Esophagus squamous epithelium (tissue), 5 donors: ENCODE measurements around the gene PIK3R2. TPM values are rescaled to one million over a fixed set of nuclear protein-coding genes. Genes with fewer than 3 reads are reported as not detected.

Experiments used
- DNase-seq: peaks from one replicate; lab custom pipeline; 2025; lab: John Stamatoyannopoulos, UW
- H3K27ac ChIP-seq, 4 donors: fragments of 200-600 bp; sonication (generic); one replicate each; pipeline ENCODE4 v1.5.1; 2016 to 2019; ENCODE audit warnings: mild to moderate bottlenecking in 1 of 4
- H3K27me3 ChIP-seq, 4 donors: fragments of 200-600 bp; sonication (generic); 1 replicate in 3 of 4; 2 replicates in 1 of 4; pipeline versions ENCODE4 v1.5.1 to v1.6.0; 2017 to 2021; ENCODE audit warnings: antibody characterized with exemption in 1 of 4
- H3K36me3 ChIP-seq, 3 donors: fragments of 200-600 bp; sonication (generic); one replicate each; pipeline ENCODE4 v1.5.1; 2016 to 2019
- H3K4me1 ChIP-seq, 3 donors: fragments of 200-600 bp; sonication (generic); one replicate each; pipeline ENCODE4 v1.5.1; 2017 to 2019
- H3K4me3 ChIP-seq, 4 donors: fragments of 200-600 bp; sonication (generic); 1 replicate in 3 of 4; 2 replicates in 1 of 4; pipeline ENCODE4 v1.5.1; 2016 to 2019; ENCODE audit warnings: mild to moderate bottlenecking in 2 of 4, moderate library complexity in 1 of 4
- H3K9me3 ChIP-seq, 3 donors: fragments of 200-600 bp; sonication (generic); one replicate each; pipeline ENCODE4 v1.5.1; 2016 to 2019
- POLR2A ChIP-seq, 4 donors: fragments of 450-650 bp; IDR thresholded peaks; one replicate each; pipeline ENCODE4 v1.6.1; 2017; ENCODE audit warnings: antibody characterized with exemption in 4 of 4, mild to moderate bottlenecking in 4 of 4, moderate library complexity in 3 of 4
- WGBS, 2 donors: methylation state at CpG; one replicate each; pipeline ENCODE4 v1.1.5; 2018; 5-methylcytosine and 5-hydroxymethylcytosine counted together
- intact Hi-C: fragments of 100-400 bp; cut with DNase I; formaldehyde crosslinking; loops from one replicate; pipeline ENCODE4 v1.15.0; 2022
- total RNA-seq, 4 donors: library from RNA; depleted of rRNA; stranded (reverse); fragments of >200 nt; gene quantifications; one replicate each; pipeline ENCODE4 v1.1.0, GENCODE V29; 2016
- TF ChIP-seq, protein P1 (sequence below), 6 experiments: fragments of 450-650 bp in 4 of 6; fragments of 200-600 bp in 2 of 6; sonication (generic) in 2 of 6; IDR thresholded peaks; one replicate each; pipeline ENCODE4 v1.5.1; 2016 to 2019; ENCODE audit warnings: antibody characterized with exemption in 6 of 6, mild to moderate bottlenecking in 4 of 6, moderate library complexity in 4 of 6
- donor health status: DM: yes; HTN: yes; CAD: no.

Gene PIK3R2
- total RNA-seq, 4 donors from 2014 or later: 20.4 to 42.1 (median 29.1) TPM

DNA sequence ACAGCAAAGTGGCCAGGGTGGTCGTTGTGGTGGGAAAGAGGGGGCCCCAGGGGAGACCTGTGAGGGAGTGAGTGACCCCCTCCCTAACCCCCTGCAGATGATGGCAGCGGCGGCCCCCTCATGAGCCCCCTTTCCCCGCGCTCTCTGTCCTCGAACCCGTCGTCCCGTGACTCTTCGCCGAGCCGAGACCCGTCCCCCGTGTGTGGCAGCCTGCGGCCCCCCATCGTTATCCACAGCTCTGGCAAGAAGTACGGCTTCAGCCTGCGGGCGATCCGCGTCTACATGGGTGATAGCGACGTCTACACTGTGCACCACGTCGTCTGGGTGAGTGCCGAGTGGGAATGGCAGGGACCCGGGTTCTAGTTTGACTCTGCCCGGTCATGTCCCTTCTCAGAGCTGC lies 8.1 kb upstream of the PIK3R2 start:
- no peak overlapping the region for H3K27ac ChIP-seq
- no peak for DNase-seq
- H3K36me3 ChIP-seq: peaks cover 13 to 84% (median 23%) of the 10 kb centered on the region in 3 donors
- 97 to 98% methylated on average over 13 to 17 of the region's 28 CpGs for WGBS, 2 donors
- H3K4me1 ChIP-seq: peaks cover 0 to 5% (median 0%) of the 10 kb centered on the region in 3 donors
- H3K27me3 ChIP-seq: no peaks in the 10 kb centered on the region
- intact Hi-C loops: no loop called here
- TF ChIP-seq, protein P1, sequence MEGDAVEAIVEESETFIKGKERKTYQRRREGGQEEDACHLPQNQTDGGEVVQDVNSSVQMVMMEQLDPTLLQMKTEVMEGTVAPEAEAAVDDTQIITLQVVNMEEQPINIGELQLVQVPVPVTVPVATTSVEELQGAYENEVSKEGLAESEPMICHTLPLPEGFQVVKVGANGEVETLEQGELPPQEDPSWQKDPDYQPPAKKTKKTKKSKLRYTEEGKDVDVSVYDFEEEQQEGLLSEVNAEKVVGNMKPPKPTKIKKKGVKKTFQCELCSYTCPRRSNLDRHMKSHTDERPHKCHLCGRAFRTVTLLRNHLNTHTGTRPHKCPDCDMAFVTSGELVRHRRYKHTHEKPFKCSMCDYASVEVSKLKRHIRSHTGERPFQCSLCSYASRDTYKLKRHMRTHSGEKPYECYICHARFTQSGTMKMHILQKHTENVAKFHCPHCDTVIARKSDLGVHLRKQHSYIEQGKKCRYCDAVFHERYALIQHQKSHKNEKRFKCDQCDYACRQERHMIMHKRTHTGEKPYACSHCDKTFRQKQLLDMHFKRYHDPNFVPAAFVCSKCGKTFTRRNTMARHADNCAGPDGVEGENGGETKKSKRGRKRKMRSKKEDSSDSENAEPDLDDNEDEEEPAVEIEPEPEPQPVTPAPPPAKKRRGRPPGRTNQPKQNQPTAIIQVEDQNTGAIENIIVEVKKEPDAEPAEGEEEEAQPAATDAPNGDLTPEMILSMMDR (IDR thresholded peaks at IDR 0.05): no peak
- TF ChIP-seq POLR2A (IDR thresholded peaks at IDR 0.05): no peak
- no peak overlapping the region for H3K4me3 ChIP-seq
- no peaks in the 10 kb centered on the region for H3K9me3 ChIP-seq

DNA sequence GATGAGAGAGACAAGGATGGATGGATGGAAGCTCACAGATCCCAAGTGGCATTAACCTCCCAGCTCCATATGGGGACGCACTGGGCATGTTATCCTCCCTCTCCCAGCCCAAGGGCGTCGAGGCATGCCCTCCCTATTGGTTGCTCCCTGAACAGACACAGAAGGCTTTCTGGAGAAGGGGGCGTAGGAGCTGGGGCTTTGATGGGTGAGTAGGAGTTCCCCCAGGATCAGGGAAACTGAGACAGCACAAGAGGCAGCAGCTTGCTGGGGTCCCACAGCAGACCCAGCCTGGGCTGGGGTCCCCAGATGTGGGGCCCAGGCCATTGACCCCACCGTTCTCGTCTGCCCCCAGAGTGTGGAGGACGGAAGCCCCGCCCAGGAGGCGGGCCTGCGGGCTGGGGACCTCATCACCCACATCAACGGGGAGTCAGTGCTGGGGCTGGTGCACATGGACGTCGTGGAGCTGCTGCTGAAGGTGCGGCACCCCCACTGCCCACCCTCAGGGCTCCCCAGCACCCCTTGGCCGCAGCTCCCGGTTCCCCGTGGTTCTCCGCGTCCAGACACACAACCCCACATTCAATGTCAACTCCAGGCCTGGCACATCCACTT lies 7.5 kb upstream of the PIK3R2 start:
- Histone ChIP-seq H3K9me3 (no peaks in the 10 kb centered on the region), H3K4me3 (no peak overlapping the region), H3K27ac (no peak overlapping the region), H3K36me3 (peaks cover 13 to 78% (median 23%) of the 10 kb centered on the region in 3 donors), H3K4me1 (peaks cover 0 to 5% (median 0%) of the 10 kb centered on the region in 3 donors), H3K27me3 (no peaks in the 10 kb centered on the region)
- intact Hi-C loops: no loop called here
- 90% methylated on average over 10 to 15 of the region's 19 CpGs for WGBS, 2 donors
- TF ChIP-seq, protein P1 (IDR thresholded peaks at IDR 0.05): no peak
- TF ChIP-seq POLR2A (IDR thresholded peaks at IDR 0.05): no peak
- no peak for DNase-seq

DNA sequence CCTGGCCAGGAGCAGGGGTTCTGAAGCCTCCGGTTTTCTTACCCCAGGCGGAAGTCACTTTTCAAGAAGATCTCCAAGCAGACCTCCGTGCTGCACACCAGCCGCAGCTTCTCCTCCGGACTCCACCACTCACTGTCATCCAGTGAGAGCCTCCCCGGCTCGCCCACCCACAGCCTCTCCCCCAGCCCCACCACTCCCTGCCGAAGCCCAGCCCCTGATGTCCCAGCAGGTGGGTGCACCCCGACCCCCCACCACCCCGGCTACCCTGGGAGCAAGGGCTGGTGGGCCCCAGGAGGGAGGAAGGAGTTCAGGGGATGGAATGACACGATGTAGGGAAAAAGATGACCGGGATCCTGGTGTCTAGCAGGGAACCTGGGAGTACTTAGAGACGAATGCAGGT lies 5.6 kb upstream of the PIK3R2 start:
- no peak overlapping the region for H3K4me3 ChIP-seq
- DNase-seq: no peak
- H3K36me3 ChIP-seq: peaks cover 13 to 59% (median 23%) of the 10 kb centered on the region in 3 donors

DNA sequence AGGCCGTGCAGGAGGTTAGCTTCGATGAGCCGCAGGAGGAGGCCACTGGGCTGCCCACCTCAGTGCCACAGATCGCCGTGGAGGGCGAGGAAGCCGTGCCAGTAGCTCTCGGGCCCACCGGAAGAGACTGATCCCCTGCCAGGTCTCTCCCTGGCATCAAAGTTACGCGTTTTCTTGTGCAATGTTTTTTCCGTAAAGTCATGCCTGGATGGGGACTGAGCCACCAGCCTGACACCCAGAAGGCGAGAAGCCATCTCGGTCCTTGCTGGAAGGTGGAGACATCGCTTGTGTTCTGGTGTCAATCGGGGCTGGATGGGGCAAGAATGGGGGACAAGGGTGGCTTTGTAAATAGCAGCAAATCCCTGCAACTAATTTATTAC lies 3.4 kb upstream of the PIK3R2 start:
- no peak overlapping the region for H3K4me3 ChIP-seq
- no peak for DNase-seq
- peaks cover 17 to 35% (median 21%) of the 10 kb centered on the region in 3 donors for H3K4me1 ChIP-seq
- WGBS, 2 donors: 70 to 72% methylated on average over 4 to 7 of the region's 16 CpGs
- intact Hi-C loops: no loop called here
- TF ChIP-seq, protein P1 (IDR thresholded peaks at IDR 0.05): no peak
- no peak for TF ChIP-seq POLR2A (IDR thresholded peaks at IDR 0.05)
- H3K9me3 ChIP-seq: no peaks in the 10 kb centered on the region
- peaks cover 8 to 37% (median 11%) of the 10 kb centered on the region in 3 donors for H3K36me3 ChIP-seq
- H3K27ac ChIP-seq: no peak overlapping the region
- no peaks in the 10 kb centered on the region for H3K27me3 ChIP-seq

More for the DNA sequence above, 5.6 kb upstream of the PIK3R2 start:
- TF ChIP-seq, protein P1 (IDR thresholded peaks at IDR 0.05): no peak
- TF ChIP-seq POLR2A (IDR thresholded peaks at IDR 0.05): no peak
- intact Hi-C loops: no loop called here
- WGBS, 2 donors: 61 to 80% methylated on average over 1 to 3 of the region's 13 CpGs
- H3K27ac ChIP-seq: no peak overlapping the region
- no peaks in the 10 kb centered on the region for H3K9me3 ChIP-seq
- peaks cover 7 to 18% (median 10%) of the 10 kb centered on the region in 3 donors for H3K4me1 ChIP-seq
- H3K27me3 ChIP-seq: no peaks in the 10 kb centered on the region

DNA sequence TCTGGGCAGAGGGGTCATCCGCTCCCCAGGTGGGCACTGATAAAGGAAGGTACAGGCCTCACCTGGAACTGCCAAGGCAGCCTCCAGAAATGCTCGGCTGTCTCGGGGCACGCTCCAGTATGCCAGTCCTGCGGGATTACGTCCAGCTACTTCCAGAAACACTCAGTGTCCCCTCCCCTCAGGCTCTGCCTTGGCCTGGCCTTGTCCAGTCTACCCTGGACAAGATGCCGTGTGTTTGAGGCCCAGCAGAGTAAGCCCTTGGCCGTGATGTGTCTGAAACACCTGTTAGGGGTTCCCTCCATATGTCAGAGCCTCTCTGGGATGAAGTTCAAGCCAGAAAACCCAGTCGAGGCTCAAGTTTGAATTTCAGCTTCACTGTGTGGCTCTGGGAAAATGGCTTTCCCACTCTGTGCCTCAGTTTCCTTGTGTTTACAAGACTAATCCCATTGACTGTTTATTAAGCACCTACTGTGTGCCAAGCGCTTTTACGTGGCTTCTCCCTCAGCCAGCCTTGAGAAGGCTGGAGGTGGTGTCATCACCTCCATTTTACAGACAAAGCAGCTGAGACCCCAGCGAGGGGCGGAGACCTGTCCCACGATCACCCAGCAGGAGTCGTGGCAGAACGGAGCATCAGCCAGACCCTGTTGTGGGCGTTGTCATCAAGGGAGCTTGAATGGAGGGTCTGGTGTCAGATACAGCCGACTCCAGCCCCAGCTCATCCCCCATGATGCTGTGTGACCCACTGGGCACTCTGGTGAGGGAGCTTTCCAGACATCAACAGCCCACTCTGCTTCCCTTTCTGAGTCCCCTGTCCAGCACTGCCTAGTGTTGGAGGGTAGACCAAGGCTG lies 2.0 kb upstream of the PIK3R2 start:
- 84 to 94% methylated on average over 5 to 8 of the region's 18 CpGs for WGBS, 2 donors
- DNase-seq: no peak
- no peaks in the 10 kb centered on the region for H3K27me3 ChIP-seq
- H3K9me3 ChIP-seq: no peaks in the 10 kb centered on the region
- peaks cover 25 to 49% (median 31%) of the 10 kb centered on the region in 3 donors for H3K4me1 ChIP-seq
- peak overlapping the region in 3 of 4 donors; percentile 95 to 99 (median 97) for H3K27ac ChIP-seq
- peaks cover 0 to 30% (median 0%) of the 10 kb centered on the region in 3 donors for H3K36me3 ChIP-seq
- H3K4me3 ChIP-seq: no peak overlapping the region
- intact Hi-C loops: no loop called here
- TF ChIP-seq, protein P1 (IDR thresholded peaks at IDR 0.05): no peak
- no peak for TF ChIP-seq POLR2A (IDR thresholded peaks at IDR 0.05)
